ENCODE results near the gene DOLPP1.

DNA sequence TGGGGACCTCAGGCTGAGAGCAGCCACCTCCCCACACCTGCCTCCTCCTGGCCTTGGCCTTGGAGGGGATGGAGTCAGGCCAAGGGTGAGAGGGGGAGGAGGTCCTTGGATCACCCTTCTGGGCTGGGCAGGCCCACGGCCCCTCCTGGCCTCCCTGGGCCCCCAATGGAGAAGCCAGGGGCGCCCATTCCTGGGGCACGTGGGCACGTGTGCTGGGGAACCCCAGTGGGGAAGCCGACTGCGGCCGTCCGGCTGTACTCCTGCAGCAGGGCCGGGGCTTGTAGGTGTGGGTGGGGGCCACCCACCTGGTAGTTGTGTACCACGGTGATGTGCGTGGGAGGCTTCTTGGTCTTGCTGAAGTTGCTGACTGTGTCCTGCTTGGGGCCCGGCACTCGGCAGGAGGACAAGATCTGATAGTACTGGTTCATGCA, 21.2 kb downstream of the DOLPP1 start:
- TF ChIP-seq, protein P1, sequence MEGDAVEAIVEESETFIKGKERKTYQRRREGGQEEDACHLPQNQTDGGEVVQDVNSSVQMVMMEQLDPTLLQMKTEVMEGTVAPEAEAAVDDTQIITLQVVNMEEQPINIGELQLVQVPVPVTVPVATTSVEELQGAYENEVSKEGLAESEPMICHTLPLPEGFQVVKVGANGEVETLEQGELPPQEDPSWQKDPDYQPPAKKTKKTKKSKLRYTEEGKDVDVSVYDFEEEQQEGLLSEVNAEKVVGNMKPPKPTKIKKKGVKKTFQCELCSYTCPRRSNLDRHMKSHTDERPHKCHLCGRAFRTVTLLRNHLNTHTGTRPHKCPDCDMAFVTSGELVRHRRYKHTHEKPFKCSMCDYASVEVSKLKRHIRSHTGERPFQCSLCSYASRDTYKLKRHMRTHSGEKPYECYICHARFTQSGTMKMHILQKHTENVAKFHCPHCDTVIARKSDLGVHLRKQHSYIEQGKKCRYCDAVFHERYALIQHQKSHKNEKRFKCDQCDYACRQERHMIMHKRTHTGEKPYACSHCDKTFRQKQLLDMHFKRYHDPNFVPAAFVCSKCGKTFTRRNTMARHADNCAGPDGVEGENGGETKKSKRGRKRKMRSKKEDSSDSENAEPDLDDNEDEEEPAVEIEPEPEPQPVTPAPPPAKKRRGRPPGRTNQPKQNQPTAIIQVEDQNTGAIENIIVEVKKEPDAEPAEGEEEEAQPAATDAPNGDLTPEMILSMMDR (IDR thresholded peaks at IDR 0.05) = no peak
- no peak for TF ChIP-seq POLR2A (IDR thresholded peaks at IDR 0.05)

All from testis (tissue), 2 donors.